GM21515 (cell line): ENCODE measurements around the gene MORC2.
A peak's percentile ranks its signal among the peaks of the same experiment; 100 is the strongest.

Source experiments
- ATAC-seq: cut with Tn5 transposase; IDR thresholded peaks from one replicate; pipeline ENCODE4 v1.9.1; 2021; ENCODE audit not compliant: unreplicated experiment

The MORC2 gene

GRCh38 chr22:30968015-30968923, at the start of gene MORC2:
Gene MORC2 (minus strand): TSS chr22:30968774. CDS start chr22:30967889, 885 bp downstream.
- ATAC-seq, result peak; percentile 20

GRCh38 chr22:31005535-31005934, 37.0 kb upstream of the MORC2 start:
- no peak for ATAC-seq

GRCh38 chr22:31001124-31001770, 32.7 kb upstream of the MORC2 start:
- ATAC-seq, result no peak

GRCh38 chr22:30998329-30998728, 29.8 kb upstream of the MORC2 start:
- no peak for ATAC-seq

GRCh38 chr22:30996462-30996861, 27.9 kb upstream of the MORC2 start:
- no peak for ATAC-seq

- ATAC-seq, result no peak
Measured at GRCh38 chr22:30994960-30995359, 26.4 kb upstream of the MORC2 start.

GRCh38 chr22:30992565-30992964, 24.0 kb upstream of the MORC2 start:
- no peak for ATAC-seq

GRCh38 chr22:30990690-30991089, 22.1 kb upstream of the MORC2 start:
- ATAC-seq, result no peak

GRCh38 chr22:30989474-30989873, 20.9 kb upstream of the MORC2 start:
- no peak for ATAC-seq

GRCh38 chr22:30985561-30986208, 17.1 kb upstream of the MORC2 start:
- ATAC-seq, result no peak

- ATAC-seq, result no peak
Measured at GRCh38 chr22:30984317-30984716, 15.7 kb upstream of the MORC2 start.

- no peak for ATAC-seq
Measured at GRCh38 chr22:30982512-30982911, 13.9 kb upstream of the MORC2 start.

- ATAC-seq, result no peak
Measured at GRCh38 chr22:30979932-30980331, 11.4 kb upstream of the MORC2 start.

GRCh38 chr22:30978304-30978962, 9.9 kb upstream of the MORC2 start:
- no peak for ATAC-seq

GRCh38 chr22:30970356-30970746, 1.8 kb upstream of the MORC2 start:
- no peak for ATAC-seq

- peak; percentile 39 for ATAC-seq
Measured at GRCh38 chr22:30969532-30970355, 1.2 kb upstream of the MORC2 start.

- ATAC-seq, result peak; percentile 83
Measured at GRCh38 chr22:30968924-30969531, 454 bp upstream of the MORC2 start, which contains the start of gene TUG1. Gene TUG1 (plus strand): TSS chr22:30969265.

GRCh38 chr22:30964858-30965257, 3.7 kb downstream of the MORC2 start:
- no peak for ATAC-seq

GRCh38 chr22:30955153-30955552, 13.4 kb downstream of the MORC2 start:
- no peak for ATAC-seq

GRCh38 chr22:30953206-30953605, 15.4 kb downstream of the MORC2 start:
- ATAC-seq, result no peak
